ENCODE results near the gene LGR4. TPM values are rescaled to one million over a fixed set of nuclear protein-coding genes. Genes with fewer than 3 reads are reported as not detected.

Gene LGR4
- total and polyA plus RNA-seq, 11 donors = 7.4 to 39.1 (median 28.3) TPM

GRCh38 chr11:27514558-27514957 is 42.0 kb upstream of the LGR4 start:
- peaks cover 0 to 10% (median 0%) of the 10 kb centered on the region in 12 donors for H3K9me3 ChIP-seq
- no peaks in the 10 kb centered on the region for H3K27me3 ChIP-seq
- peak in 4 of 5 donors; percentile 47 to 68 (median 64) for DNase-seq
- TF ChIP-seq POLR2A (IDR thresholded peaks at IDR 0.05) (no peak), CTCF (IDR thresholded peaks at IDR 0.05) (no peak)
- peak overlapping the region; percentile 36 to 84 (median 80) for H3K27ac ChIP-seq
- H3K4me3 ChIP-seq = no peak overlapping the region
- no peaks in the 10 kb centered on the region for H3K36me3 ChIP-seq
- peaks cover 0 to 42% (median 11%) of the 10 kb centered on the region in 12 donors for H3K4me1 ChIP-seq
- ATAC-seq = peak; percentile 86 to 89 (median 88)
- intact Hi-C loops (cut with DNase I) = loop anchor here in 1 of 10 donors (10.0 kb wide), 1 partner anchor 130 kb away; no protein-coding TSS in a partner anchor
- 9 to 23% (median 17%) methylated on average over 4 of the region's 4 CpGs for WGBS, 4 donors

DNA sequence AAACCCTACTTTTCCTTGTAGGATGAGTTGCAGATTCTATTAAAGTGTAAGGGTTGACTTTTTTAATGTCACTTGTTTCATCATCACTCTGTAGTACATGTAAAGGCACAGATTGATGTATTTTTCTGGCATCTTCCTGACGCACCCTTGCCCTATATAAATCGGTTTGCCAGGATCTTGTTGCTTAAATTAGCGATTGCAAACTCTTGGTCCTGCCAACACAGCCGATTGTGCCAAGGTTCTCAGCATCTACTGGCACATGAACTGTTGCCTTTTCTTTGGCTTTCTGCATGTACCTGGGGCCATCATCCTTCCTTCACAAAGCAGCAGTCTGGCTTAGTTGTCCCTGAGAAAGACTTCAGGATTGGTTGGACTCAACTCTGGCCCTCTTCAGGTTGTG is 41.5 kb upstream of the LGR4 start:
- H3K27ac ChIP-seq = peak overlapping the region; percentile 13 to 84 (median 80)
- intact Hi-C loops (cut with DNase I) = loop anchor here in 1 of 10 donors (10.0 kb wide), 1 partner anchor 131 kb away; no protein-coding TSS in a partner anchor
- no peaks in the 10 kb centered on the region for H3K27me3 ChIP-seq
- no peak overlapping the region for H3K4me3 ChIP-seq
- ATAC-seq (peak; percentile 72 to 88 (median 81)), DNase-seq (peak in 4 of 5 donors; percentile 23 to 66 (median 57))
- H3K4me1 ChIP-seq = peaks cover 0 to 42% (median 11%) of the 10 kb centered on the region in 12 donors
- no peaks in the 10 kb centered on the region for H3K36me3 ChIP-seq
- WGBS, 4 donors = 38 to 48% (median 41%) methylated on average over 4 of the region's 4 CpGs
- TF ChIP-seq POLR2A (IDR thresholded peaks at IDR 0.05) (no peak), CTCF (IDR thresholded peaks at IDR 0.05) (no peak)
- peaks cover 0 to 10% (median 0%) of the 10 kb centered on the region in 12 donors for H3K9me3 ChIP-seq

DNA sequence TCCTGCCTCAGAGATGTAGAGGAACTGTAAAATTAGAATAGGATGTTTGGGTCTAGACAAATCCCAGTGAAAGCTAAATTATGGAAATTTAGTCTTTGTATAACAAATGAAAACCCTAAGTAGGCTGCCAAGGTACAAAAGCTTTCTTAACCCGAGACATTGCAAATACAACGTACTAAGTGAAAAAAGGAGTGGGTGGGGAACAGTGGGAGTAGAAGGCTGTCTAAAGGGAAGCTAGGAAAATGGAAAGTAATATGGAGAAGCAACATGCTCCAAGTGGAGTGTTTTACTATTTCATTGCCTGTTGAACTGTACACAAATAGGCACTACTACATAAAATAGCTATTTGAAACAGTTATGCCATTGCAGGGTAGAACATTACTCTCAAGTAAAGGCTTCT is 40.8 kb upstream of the LGR4 start:
- DNase-seq (no peak), ATAC-seq (no peak)
- 73 to 82% (median 76%) methylated on average over 2 of the region's 2 CpGs for WGBS, 4 donors
- Histone ChIP-seq H3K4me1 (peaks cover 0 to 42% (median 11%) of the 10 kb centered on the region in 12 donors), H3K27me3 (no peaks in the 10 kb centered on the region), H3K36me3 (no peaks in the 10 kb centered on the region), H3K4me3 (no peak overlapping the region), H3K9me3 (peaks cover 0 to 10% (median 0%) of the 10 kb centered on the region in 12 donors), H3K27ac (peak overlapping the region; percentile 13 to 84 (median 80))
- intact Hi-C loops (cut with DNase I) = loop anchor here in 1 of 10 donors (10.0 kb wide), 1 partner anchor 131 kb away; no protein-coding TSS in a partner anchor
- TF ChIP-seq POLR2A (IDR thresholded peaks at IDR 0.05) = no peak
- TF ChIP-seq CTCF (IDR thresholded peaks at IDR 0.05) = no peak

DNA sequence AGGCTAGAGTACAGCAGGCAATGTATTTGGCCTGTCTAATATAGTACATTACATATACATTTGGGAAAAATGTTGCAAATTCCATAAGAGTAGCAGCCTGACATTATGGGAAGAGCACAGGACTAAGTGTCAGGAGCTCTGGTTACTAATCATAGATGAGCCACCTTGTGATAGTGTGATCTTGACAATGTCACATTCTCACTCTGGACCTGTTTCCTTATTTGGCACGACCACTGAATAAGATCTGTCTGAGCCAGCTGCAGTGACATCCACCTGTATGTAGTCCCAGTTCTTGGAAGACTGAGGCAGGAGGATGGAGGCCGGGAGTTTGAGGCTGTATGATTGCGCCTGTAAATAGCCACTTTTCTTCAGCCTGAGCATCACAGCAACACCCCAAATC is 39.6 kb upstream of the LGR4 start:
- Histone ChIP-seq H3K4me1 (peaks cover 0 to 51% (median 19%) of the 10 kb centered on the region in 12 donors), H3K27ac (peak overlapping the region in 10 of 12 donors; percentile 40 to 83 (median 78)), H3K4me3 (no peak overlapping the region), H3K36me3 (no peaks in the 10 kb centered on the region), H3K27me3 (no peaks in the 10 kb centered on the region), H3K9me3 (peaks cover 0 to 10% (median 0%) of the 10 kb centered on the region in 12 donors)
- TF ChIP-seq POLR2A (IDR thresholded peaks at IDR 0.05) = no peak
- no peak for TF ChIP-seq CTCF (IDR thresholded peaks at IDR 0.05)
- peak in 3 of 4 donors; percentile 30 to 46 (median 31) for ATAC-seq
- DNase-seq = no peak
- 77 to 86% (median 81%) methylated on average over 3 of the region's 3 CpGs for WGBS, 4 donors
- intact Hi-C loops (cut with DNase I) = loop anchor here in 1 of 10 donors (10.0 kb wide), 1 partner anchor 133 kb away; no protein-coding TSS in a partner anchor

Measured in heart left ventricle (tissue), 16 donors.